ENCODE data around the gene RAI14.

DNA sequence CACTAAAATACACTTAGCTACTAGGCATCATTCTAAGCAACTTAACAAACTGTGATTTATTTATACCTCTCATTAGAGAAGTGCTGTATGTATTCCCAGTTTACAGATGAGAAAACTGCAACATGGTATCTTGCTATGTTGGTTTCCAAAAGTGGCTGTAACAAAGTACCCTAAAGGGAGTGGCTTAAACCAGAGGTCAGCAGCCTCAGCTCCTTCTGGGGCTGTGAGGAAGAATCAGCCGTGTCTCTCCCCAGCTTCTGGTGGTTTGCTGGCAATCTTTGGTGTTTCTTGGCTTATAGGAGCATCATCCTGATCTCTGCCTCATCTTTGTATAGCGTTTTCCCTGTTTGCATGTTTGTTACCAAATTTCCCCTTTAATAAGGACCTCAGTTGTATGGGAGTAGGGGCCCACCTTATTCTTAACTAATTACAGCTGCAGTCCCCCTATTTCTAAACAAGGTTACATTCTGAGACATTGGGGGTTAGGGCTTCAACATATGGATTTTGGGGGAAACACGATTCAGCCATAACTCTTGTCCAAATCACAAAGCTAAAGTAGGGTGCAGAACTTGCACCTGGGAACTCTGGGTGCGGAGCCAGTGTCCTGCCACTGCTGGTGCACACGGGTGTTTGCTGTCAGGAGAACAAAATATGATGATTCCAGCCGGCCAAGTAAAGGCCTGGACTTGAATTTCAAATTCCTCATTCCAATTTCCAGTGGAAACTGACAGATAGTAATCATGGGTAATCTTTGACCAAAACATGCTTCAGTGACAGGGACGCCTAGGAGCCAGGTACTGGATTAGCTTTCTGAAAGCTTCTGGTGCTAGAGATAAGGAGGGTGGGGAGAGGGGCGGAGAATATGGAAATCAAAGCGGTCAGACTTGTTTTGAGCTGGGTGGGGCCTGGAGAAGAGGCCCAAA, 43.3 kb downstream of the RAI14 start:
- TF ChIP-seq, protein P1, sequence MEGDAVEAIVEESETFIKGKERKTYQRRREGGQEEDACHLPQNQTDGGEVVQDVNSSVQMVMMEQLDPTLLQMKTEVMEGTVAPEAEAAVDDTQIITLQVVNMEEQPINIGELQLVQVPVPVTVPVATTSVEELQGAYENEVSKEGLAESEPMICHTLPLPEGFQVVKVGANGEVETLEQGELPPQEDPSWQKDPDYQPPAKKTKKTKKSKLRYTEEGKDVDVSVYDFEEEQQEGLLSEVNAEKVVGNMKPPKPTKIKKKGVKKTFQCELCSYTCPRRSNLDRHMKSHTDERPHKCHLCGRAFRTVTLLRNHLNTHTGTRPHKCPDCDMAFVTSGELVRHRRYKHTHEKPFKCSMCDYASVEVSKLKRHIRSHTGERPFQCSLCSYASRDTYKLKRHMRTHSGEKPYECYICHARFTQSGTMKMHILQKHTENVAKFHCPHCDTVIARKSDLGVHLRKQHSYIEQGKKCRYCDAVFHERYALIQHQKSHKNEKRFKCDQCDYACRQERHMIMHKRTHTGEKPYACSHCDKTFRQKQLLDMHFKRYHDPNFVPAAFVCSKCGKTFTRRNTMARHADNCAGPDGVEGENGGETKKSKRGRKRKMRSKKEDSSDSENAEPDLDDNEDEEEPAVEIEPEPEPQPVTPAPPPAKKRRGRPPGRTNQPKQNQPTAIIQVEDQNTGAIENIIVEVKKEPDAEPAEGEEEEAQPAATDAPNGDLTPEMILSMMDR (IDR thresholded peaks at IDR 0.05): no peak
- no peak for TF ChIP-seq ZFX (IDR thresholded peaks at IDR 0.05; ENCODE audit: borderline replicate concordance)
